Measurements from ENCODE around the gene GLB1L2.

Gene GLB1L2

GRCh38 chr11:134401825-134402809, 70.3 kb downstream of the GLB1L2 start:
- POLR2A ChIA-PET, result no interaction called here
- TF ChIP-seq ELF4 (IDR thresholded peaks at IDR 0.05) (no peak), FOXM1 (IDR thresholded peaks at IDR 0.05; ENCODE audit: borderline replicate concordance) (no peak), L3MBTL2 (conservative IDR thresholded peaks at IDR 0.05) (no peak), FOXK2 (IDR thresholded peaks at IDR 0.05) (no peak), TARDBP (IDR thresholded peaks at IDR 0.05) (no peak), SP1 (IDR thresholded peaks at IDR 0.05) (no peak), ARNT (IDR thresholded peaks at IDR 0.05) (no peak)
- no peak for DNase-seq (ENCODE audit: extremely low spot score)
- CTCF ChIA-PET, result no interaction called here

- CTCF ChIA-PET, result no interaction called here
- DNase-seq (ENCODE audit: extremely low spot score), result no peak
These were observed 71.1 kb downstream of the GLB1L2 start for GRCh38 chr11:134402910-134403309.

GRCh38 chr11:134404575-134405341, 73.0 kb downstream of the GLB1L2 start:
- ChIA-PET CTCF (no interaction called here), POLR2A (no interaction called here)
- TF ChIP-seq BHLHE40 (IDR thresholded peaks at IDR 0.05; ENCODE audit: borderline replicate concordance) (no peak), CTBP1 (IDR thresholded peaks at IDR 0.05; ENCODE audit: borderline replicate concordance) (no peak), ZNF384 (IDR thresholded peaks at IDR 0.05) (no peak), L3MBTL2 (conservative IDR thresholded peaks at IDR 0.05) (no peak), LEF1 (IDR thresholded peaks at IDR 0.05; ENCODE audit: borderline replicate concordance) (no peak), FOXA1 (IDR thresholded peaks at IDR 0.05) (no peak), FOXK2 (IDR thresholded peaks at IDR 0.05) (no peak), ELF4 (IDR thresholded peaks at IDR 0.05) (no peak), FOXM1 (IDR thresholded peaks at IDR 0.05; ENCODE audit: borderline replicate concordance) (no peak), NFRKB (IDR thresholded peaks at IDR 0.05) (no peak), SP1 (IDR thresholded peaks at IDR 0.05) (no peak), SUZ12 (IDR thresholded peaks at IDR 0.05) (no peak), TARDBP (IDR thresholded peaks at IDR 0.05) (no peak), HDGF (IDR thresholded peaks at IDR 0.05; ENCODE audit: borderline replicate concordance) (no peak), ARNT (IDR thresholded peaks at IDR 0.05) (no peak), PKNOX1 (IDR thresholded peaks at IDR 0.05) (no peak)

More at GRCh38 chr11:134402910-134403309, 71.1 kb downstream of the GLB1L2 start:
- TF ChIP-seq TARDBP (IDR thresholded peaks at IDR 0.05), result no peak
- no peak for TF ChIP-seq BHLHE40 (IDR thresholded peaks at IDR 0.05; ENCODE audit: borderline replicate concordance)
- TF ChIP-seq SUZ12 (IDR thresholded peaks at IDR 0.05), result no peak
- no peak for TF ChIP-seq NFRKB (IDR thresholded peaks at IDR 0.05)
- TF ChIP-seq PKNOX1 (IDR thresholded peaks at IDR 0.05), result no peak
- TF ChIP-seq FOXK2 (IDR thresholded peaks at IDR 0.05), result no peak
- TF ChIP-seq ZNF384 (IDR thresholded peaks at IDR 0.05), result no peak
- TF ChIP-seq SP1 (IDR thresholded peaks at IDR 0.05), result no peak
- TF ChIP-seq LEF1 (IDR thresholded peaks at IDR 0.05; ENCODE audit: borderline replicate concordance), result no peak
- TF ChIP-seq FOXM1 (IDR thresholded peaks at IDR 0.05; ENCODE audit: borderline replicate concordance), result no peak
- TF ChIP-seq CTBP1 (IDR thresholded peaks at IDR 0.05; ENCODE audit: borderline replicate concordance), result no peak
- no peak for TF ChIP-seq ARNT (IDR thresholded peaks at IDR 0.05)
- TF ChIP-seq HDGF (IDR thresholded peaks at IDR 0.05; ENCODE audit: borderline replicate concordance), result no peak
- no peak for TF ChIP-seq L3MBTL2 (conservative IDR thresholded peaks at IDR 0.05)
- no peak for TF ChIP-seq FOXA1 (IDR thresholded peaks at IDR 0.05)
- no peak for TF ChIP-seq ELF4 (IDR thresholded peaks at IDR 0.05)
- POLR2A ChIA-PET, result no interaction called here

GRCh38 chr11:134405436-134405835, 73.6 kb downstream of the GLB1L2 start:
- ChIA-PET POLR2A (no interaction called here), CTCF (no interaction called here)
- TF ChIP-seq FOXK2 (IDR thresholded peaks at IDR 0.05) (no peak), CTBP1 (IDR thresholded peaks at IDR 0.05; ENCODE audit: borderline replicate concordance) (no peak), TARDBP (IDR thresholded peaks at IDR 0.05) (no peak), LEF1 (IDR thresholded peaks at IDR 0.05; ENCODE audit: borderline replicate concordance) (no peak), ELF4 (IDR thresholded peaks at IDR 0.05) (no peak), L3MBTL2 (conservative IDR thresholded peaks at IDR 0.05) (no peak), FOXA1 (IDR thresholded peaks at IDR 0.05) (no peak), PKNOX1 (IDR thresholded peaks at IDR 0.05) (no peak), BHLHE40 (IDR thresholded peaks at IDR 0.05; ENCODE audit: borderline replicate concordance) (no peak), HDGF (IDR thresholded peaks at IDR 0.05; ENCODE audit: borderline replicate concordance) (no peak), ARNT (IDR thresholded peaks at IDR 0.05) (no peak), NFRKB (IDR thresholded peaks at IDR 0.05) (no peak), SP1 (IDR thresholded peaks at IDR 0.05) (no peak), ZNF384 (IDR thresholded peaks at IDR 0.05) (no peak)
- DNase-seq (ENCODE audit: extremely low spot score), result no peak

More at GRCh38 chr11:134404575-134405341, 73.0 kb downstream of the GLB1L2 start:
- no peak for DNase-seq (ENCODE audit: extremely low spot score)

- POLR2A ChIA-PET, result no interaction called here
- CTCF ChIA-PET, result no interaction called here
- DNase-seq (ENCODE audit: extremely low spot score), result no peak
- TF ChIP-seq CTBP1 (IDR thresholded peaks at IDR 0.05; ENCODE audit: borderline replicate concordance) (no peak), NFRKB (IDR thresholded peaks at IDR 0.05) (no peak), SUZ12 (IDR thresholded peaks at IDR 0.05) (no peak), TARDBP (IDR thresholded peaks at IDR 0.05) (no peak)
These were observed 74.1 kb downstream of the GLB1L2 start for GRCh38 chr11:134405841-134406240.
